Measurements from ENCODE around the gene WASF3.

WASF3 gene, protein sequence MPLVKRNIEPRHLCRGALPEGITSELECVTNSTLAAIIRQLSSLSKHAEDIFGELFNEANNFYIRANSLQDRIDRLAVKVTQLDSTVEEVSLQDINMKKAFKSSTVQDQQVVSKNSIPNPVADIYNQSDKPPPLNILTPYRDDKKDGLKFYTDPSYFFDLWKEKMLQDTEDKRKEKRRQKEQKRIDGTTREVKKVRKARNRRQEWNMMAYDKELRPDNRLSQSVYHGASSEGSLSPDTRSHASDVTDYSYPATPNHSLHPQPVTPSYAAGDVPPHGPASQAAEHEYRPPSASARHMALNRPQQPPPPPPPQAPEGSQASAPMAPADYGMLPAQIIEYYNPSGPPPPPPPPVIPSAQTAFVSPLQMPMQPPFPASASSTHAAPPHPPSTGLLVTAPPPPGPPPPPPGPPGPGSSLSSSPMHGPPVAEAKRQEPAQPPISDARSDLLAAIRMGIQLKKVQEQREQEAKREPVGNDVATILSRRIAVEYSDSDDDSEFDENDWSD

DNA sequence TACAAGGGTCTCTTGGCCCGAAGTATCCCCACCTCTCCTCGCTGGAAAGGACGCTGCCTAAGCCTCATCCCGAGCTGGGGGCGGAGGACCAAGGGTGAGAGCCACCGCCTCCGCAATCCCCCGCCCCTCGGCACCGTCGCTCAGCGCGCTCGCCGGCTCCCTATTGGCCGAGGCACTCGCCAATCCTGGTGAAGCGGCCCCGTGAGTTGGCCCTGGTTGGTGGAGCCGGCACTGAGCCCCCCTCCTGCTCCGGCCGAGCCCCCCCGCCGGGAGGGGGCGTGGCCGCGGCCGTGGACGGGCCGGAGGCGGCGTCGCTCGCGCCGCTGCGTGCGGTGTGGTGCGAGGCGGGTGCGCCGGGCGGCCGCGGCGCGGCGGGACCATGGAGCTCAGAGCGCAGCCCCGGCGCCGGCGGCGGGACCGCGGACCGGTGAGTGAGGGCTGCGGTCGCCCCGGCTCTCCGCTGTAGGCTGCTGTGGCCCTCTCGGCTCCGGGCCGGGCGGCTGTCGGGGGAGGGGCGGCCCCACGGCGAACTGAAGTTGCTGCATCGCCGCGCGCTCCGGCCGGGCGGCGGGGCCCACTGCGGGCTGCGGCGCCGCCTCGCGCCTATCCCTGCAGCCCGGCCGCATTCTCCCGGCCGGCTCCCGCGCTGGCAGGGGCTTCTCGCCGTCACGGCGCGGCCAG is at the start of gene WASF3:
Gene WASF3 (plus strand): TSS at position 291 of the 681 bp plus-strand sequence. CDS start 84,588 bp downstream, outside the sequence.
- peak; percentile 79 for DNase-seq

DNA sequence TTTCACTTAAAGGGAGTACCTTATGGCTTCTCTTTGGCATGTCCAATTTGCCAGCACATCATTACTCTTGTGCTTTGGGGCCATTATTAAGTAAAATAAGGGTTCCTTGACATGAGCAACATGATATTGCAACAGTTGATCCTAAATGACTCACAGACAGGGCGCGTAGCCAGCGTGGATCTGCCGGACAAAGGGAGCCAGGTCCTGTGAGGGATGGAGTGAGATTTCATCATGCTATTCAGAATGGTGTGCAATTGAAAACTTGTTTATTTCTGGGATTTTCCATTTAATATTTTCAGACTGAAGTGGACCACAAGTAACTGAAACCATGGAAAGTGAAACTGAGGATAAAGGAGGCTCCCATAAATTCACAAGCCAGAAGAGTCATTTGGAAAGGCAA is 48.6 kb upstream of the WASF3 start:
- DNase-seq: no peak

DNA sequence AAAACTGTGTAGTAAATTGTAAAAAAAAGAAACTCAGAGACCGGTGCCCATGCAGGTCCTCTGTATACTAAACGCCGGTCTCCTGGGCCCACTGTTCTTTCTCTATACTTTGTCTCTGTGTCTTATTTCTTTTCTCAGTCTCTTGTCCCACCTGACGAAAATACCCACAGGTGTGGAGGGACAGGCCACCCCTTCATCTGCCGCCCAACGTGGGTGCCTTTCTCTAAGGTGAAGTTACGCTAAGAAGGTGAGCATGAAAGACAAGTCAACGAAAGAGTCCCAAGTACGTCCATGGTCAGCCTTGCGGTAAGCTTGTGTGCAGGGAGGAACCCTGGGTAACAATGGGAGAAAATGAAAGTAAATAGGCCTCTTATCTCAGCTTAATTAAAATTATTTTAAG is 48.0 kb upstream of the WASF3 start:
- no peak for DNase-seq

DNA sequence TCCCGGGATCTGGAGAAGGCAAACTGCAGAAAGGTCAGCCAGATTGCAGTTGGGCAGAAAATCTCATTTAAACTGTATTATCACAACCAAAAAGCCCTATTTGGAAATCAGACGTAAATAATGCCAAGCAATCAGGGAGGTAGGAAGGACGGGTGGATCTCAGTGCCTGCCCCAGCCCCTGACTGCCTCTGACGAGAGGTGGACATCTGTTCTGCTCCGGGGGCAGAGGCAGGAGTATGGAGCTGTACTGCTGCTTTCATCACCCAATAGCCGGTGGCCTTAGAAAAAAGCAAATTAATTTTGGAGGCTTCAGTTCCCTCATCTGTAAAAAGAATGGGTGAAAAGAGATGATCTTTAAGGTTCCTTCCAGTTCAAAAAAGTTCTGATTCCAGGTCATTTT is 43.6 kb upstream of the WASF3 start:
- no peak for DNase-seq

DNA sequence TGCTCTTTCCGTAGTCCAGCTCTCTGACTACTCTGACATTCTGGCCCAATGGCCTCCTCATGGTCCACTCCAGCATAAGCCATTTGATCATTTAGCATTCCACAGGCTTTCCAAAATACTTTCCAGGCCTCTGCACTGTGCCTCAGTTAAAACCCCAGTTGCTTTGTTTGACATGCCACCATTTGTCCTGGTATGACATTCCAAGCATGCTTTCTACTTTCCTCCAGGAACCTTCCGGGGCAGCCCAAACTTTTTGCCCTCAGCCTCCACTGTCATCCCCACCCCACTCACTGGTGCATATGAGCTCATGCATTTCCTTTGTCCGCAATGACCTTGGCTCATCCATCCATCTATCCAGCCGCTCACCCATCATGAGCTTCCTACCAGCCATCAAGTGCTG is 41.8 kb upstream of the WASF3 start:
- no peak for DNase-seq

DNA sequence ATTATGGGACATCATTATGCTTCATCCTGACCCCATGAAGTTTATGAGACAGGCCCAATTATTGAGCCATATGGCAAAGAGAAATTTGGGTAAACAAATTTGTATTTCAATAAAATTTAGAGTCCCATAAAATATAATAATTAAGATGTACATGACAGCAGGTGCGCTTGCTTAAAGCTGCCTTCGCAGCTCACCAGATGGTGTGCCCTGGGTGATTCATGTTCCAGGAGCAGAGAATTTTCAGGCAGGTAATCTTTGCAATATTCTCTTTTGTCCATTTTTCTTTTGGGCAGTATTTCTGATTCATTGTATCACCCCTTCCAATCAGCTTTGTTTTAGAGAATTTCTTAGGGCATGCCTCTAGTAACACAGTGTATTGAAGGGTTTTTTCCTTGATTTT is 39.5 kb upstream of the WASF3 start:
- no peak for DNase-seq

DNA sequence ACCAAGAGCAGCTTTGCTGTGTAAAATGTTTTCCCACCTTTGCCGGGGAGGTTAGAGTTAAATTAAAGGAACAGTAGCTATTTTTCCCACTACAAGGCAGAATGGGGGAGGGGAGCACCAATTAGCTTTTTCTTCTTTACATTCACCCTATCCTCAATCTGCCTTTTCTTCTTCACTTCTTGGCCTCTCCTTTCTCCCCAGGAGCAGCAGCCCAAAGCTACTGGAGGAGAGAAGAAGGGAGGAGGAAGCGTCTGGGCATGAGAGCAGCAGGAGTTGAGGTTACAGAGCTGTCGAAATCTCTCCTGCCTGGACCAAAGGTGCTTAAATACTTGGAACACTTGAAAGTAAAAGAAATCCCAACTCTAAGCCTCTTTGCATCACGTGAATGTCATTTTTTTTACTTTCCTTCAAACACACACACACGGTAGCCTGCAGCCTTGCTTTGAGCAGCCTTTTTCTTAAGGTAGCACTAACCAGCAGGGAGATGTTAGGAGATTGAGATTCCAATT is 39.0 kb upstream of the WASF3 start:
- DNase-seq: no peak

DNA sequence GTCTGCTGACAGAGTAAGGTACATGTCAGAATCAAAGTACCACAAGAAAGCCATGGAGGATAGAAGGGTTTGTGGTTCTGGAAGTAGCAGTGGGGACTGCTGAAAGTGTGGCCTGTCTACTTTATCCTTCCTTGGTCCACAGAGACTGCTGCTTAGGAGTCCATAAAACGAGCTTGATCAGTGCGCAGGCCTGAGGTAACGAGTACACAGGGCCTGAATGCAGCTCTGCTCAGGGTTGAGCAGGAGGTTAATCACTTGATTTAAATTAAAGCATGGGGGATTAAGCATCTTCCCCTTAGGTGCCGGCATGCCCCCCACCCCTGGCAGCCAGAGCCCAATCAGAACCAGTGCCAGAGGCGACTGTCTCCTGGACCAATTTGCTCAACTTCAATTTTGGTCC is 34.9 kb upstream of the WASF3 start:
- DNase-seq: no peak

DNA sequence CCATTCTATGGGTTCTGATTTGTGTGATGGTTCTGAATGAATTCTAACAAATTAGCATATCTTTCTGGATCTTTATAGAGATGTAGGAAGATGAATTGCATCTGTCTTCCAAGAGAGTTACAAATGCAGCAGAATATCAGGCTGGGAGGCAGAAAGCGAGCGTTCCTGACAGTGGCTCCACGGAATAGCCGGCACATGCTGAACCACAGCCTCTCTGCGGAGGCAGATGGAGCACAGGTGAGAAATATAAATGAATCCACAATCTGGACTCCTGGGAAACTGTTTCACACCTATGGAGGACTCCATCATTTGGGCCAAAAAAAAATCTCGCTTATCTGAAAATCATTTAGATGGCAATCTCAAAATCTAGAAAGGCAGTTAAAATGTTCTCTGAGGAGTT is 34.5 kb upstream of the WASF3 start:
- DNase-seq: no peak

DNA sequence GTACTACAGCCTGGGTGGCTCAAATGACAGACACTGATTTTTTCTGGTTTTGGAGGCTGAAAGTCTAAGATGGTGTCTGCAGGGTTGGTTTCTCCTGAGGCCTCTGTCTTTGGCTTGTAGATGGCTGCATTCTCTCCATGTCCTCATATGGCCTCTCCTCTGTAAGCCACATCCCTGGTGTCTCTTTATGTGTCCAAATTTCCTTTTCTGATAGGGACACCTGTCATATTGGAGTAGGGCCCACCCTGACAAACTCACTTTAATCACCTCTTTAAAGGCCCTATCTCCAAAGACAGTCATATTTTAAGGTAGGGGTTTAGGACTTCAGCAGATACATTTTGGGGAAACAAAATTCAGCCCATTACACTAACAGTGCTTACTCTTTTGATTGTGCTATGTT is 32.0 kb upstream of the WASF3 start:
- DNase-seq: no peak

DNA sequence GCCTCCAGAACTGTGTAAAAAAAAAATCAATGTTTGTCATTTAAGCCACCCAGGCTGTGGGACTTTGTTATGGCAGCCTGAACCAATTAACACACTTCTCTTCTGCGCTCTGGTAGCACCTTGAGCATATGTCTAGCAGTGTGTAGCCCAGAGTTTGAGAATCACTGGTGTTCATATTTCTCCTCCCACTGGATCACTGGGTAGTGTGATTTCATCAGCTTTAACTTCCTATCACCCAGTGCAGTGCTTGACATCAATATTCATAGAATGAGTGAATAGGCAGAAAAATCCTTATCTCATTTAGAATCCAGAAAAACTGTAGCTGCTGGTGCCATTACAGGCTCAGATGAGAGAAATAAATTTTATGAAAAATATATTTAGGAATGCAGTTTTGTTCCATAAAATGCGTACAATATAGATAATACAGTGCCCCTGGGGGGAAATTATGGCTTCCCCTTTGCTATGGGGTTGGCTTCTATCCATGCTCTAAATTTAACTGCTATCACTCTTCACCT is 30.7 kb upstream of the WASF3 start:
- DNase-seq: no peak

DNA sequence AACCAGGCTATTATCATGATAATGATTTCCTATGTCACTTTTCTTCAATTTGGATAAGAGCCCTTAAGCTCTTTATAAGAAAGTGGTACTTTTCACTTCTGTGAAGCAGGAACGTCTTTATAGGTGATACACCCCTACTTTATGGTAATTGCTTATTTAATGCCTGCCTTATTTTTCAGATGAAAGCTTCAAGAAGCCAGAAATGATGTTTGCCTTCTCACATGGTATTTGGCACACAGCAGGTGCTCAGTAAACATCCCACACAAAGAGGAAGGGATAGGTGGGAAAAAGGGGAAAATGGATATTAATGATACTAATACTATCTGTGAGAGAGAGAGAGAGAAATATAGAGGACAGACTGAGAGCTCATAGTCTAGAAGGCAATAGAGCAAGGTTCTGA is 29.0 kb upstream of the WASF3 start:
- DNase-seq: no peak

DNA sequence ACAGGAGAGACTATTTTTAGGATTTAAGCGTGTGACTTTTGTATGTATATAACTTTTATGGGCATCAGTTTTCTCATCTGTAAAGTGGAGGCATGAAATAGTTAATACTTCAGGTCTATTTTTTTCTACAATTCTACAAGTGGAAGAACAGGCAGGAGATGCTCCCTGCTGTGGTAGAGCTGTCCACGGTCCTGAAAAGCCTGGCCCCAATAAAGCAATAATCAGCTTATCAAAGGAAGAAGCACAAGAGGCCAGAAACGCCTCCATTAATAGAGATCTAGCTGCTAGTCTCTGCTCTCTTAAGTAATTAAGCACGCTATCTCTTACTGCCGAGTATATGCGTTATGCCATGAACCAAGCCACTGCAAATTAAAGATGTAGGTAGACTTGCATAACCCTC is 28.0 kb upstream of the WASF3 start:
- DNase-seq: no peak

DNA sequence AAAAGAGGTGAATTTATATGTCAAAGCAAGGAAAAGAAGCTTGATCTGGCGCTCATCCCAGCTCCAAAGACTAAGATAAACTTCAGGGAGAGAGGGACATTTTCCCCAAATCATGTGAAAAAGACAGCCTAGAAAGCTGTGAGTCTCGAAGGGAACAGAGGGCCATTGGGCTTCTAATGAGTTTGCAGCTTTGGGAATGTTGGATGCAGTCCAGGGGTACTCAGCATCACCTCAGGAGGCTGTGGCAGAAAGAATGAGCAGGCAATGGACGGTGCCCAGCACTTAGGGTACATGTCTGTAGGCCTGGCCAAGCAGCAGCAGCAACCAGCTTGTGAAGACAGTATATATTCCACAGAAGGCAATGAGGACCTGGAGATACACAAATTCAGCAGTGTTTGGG is 25.7 kb upstream of the WASF3 start:
- DNase-seq: no peak

DNA sequence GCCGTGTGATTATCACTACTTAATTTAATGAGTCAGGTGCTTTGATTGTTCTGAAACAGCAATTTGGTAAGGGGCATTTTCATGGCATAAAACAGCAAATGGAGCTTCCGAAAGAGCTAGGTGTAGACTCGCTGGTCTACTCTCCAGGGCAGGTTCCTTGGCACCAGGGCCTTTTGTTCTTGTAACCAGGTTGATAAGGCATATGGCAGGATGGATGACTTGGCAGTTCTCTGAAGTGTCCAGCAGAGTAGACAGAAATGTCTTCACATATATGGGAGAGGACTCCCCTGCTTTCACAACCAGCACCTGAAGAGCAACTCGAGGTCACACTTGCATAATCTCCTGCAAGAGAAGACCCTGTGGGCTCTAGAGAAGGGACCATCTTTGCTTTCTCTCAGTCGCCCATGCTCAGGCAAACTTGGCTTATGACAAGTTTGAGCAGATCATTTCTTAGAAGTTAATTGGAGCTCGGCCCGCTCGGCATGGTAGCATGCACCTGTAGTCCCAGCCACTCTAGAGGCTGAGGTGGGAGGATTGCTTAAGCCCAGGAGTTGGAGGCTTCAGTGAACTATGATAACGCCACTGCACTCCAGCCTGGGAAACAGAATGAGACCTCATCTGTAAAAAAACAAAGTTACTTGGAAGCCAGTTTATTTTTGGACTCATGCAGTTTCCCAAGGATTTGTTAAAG is 23.3 kb upstream of the WASF3 start:
- DNase-seq: no peak

DNA sequence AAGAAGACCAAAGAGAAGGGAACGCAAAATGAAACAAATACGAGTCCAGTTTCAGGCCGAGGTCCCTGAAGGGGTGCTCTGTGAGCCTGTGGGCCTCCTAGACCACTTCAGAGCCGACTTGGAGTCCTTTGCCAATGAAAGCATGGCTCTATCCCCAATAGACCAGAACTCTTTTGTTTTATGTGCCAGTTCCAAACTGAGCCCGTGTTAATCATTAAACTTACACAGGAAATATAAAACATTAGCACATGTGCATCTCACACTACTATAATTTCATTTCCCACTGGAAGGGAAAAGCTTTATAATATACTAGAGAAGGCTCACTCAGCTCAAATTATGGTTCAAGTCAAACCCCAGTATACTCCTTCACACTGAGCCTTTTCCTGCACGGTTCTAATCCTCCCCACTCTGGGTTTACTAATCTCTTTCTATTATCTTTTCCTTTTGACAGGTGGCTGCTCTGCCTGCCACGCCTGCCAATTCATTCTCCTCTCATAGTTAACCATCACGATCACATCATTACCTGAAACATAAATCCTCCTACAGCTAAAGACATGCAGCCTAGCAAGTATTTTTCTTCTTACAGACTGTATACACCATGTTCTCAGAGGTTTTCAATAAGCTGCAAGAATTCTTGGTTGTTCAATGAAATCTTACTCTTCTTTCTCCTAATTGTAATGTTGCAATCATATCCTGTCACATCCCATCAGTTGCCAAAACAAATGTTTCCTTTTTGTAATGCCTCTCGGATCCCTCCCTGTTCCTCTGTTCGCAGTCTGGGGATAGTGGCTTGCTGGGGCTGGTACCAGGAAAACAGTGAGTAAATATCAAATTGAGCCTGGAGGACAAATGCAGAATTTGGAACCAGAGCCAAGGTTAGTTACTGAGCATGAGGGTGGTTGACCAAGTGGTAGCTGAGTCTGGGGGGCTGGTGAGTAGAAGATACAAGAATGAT is 18.8 kb upstream of the WASF3 start:
- DNase-seq: no peak

DNA sequence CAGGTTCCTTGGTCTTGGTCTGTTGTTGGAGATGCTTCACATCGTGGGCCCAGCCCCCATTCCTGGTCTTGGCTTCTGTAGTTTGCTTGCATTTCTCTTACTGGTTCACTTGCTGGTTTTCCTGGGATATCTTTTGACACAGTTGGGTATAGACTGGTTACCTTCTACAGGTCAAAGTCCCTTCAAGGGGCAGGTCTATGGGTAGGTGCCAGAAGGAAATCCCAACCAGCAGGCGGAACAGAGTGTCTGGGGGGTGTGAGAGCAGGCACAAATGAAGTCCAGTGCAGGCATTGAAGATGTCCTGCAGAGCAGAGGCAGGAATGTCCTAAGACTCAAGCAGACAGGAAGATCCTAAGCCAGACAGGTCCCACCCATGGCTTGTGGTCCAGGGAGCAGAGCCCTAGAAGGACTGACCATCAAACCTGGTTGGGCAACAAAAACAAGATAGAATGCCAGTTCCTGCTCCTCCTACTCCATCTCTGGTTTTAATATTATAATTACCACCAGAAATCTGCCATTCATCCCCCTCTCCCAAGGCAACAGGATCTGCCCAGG is 17.7 kb upstream of the WASF3 start:
- DNase-seq: no peak

DNA sequence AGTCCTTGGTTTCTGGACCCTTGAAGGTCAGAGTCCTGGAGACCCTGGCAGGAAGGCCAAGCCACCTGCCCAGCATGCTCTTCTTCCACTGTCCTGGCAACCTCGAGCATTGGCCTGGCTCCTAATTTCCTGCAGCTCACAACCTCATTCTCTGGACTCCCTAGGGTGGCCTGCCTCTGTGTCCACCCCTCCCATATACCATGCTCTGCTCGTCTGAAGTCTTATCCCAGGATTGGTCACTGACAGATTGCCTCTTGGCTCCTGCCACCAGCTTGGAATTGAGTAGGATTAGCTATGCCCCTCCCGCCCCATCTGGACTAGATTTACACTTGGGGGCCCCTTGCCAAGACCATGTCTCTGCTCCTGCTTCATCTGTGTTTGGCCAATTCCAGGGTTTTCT is 17.1 kb upstream of the WASF3 start:
- DNase-seq: no peak

DNA sequence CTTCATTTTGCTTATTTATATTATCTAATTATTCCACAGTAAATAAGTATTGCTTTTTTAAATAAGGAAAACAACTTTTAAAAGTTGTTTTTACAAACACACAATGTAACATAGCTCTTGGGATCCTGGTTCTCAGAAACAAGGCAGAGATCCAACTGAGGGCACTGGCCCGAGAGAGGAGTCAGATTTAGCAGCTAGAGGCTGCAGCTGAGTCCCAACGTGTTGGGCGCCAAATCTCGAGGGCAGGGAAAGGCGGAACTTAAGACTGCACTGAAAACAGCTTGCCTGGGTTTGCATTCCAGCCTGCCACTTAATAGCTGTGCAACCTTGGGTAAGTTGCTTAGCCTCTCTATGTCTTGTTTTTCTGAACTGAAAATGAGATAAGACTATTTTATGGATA is 16.4 kb upstream of the WASF3 start:
- DNase-seq: no peak

DNA sequence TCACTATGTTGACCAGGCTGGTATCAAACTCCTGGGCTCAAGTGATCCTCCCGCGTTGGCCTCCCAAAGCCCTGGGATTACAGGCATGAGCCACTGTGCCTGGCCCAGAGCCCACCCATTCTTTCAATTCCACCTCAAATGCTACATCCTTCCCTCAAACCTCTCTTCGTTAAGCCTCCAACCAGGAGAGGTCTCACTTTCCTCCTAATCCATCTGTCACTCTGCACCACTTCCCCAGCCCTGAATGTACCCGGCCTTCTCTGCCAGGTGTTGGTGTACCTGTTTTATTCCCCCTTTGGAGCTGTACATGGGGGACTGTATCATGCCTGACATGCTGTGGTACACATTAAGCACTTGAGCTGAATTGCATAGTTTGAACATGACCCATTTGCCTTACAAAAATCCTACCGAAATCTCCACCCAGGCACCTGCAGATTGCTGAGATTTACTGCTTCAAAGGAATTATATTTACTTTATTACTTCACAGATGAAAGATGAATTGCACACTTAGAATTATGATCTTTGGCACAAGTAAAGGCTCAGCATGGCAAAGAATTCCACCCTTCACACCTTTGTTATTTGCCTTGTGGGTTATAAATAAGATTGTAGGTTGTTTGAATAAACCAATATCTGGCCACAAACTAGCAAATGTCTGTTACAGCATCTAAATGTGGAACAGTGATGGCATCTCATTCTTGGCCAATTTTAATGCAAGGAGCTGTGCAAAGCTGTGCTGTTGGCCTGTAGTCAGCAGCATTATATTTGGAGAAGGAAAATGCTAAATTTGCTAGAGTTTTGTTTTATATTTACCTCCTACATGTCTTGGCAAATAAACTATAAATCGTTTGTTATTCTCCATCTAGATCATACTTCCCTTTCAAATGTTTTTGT is 15.6 kb upstream of the WASF3 start:
- DNase-seq: no peak

DNA sequence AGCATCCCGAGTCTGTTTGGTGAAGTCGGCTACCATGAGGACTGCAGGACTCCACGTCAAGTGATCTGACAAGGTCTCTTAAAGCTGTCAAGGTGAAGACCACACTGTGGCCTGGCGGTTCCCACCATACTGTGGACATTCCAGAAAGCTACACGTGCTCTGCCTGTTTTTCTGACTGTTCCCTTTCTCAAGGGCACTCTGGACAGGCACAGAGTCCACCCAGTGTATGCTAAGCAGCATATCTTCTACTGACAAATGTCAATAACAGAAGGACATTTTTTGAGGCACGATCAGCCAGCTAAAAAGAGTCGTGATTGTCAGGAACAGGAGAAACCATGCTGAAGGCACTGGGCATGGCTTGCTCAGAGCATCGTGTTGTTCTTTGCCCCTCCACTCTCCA is 12.8 kb upstream of the WASF3 start:
- DNase-seq: no peak

Data from NCI-H2107 (cell line).